Fibroblast of villous mesenchyme (primary cell): ENCODE measurements around the gene PPP1R9B. TPM values are rescaled to one million over a fixed set of nuclear protein-coding genes. Genes with fewer than 3 reads are reported as not detected.
A peak's percentile ranks its signal among the peaks of the same experiment; 100 is the strongest.

Experiments
- DNase-seq: peaks from one replicate; pipeline ENCODE4 v3.0.0-alpha.2; 2010; ENCODE audit warnings: low read depth
- H3K4me3 ChIP-seq: 2 replicates; pipeline ENCODE4 v1.5.1; 2011; ENCODE audit warnings: low read depth, mild to moderate bottlenecking, low read length
- total RNA-seq: library from RNA; depleted of rRNA; stranded (reverse); fragments of >200 nt; gene quantifications from 2 replicates; pipeline ENCODE4 v1.2.3, GENCODE V29; 2012
- TF ChIP-seq, protein P1 (sequence below): IDR thresholded peaks from 2 replicates; pipeline ENCODE4 v1.5.1; 2012; ENCODE audit warnings: low read depth, mild to moderate bottlenecking, low read length; ENCODE audit not compliant: insufficient read depth

PPP1R9B gene
- total RNA-seq, 1 donor, result 47.1 TPM

DNA sequence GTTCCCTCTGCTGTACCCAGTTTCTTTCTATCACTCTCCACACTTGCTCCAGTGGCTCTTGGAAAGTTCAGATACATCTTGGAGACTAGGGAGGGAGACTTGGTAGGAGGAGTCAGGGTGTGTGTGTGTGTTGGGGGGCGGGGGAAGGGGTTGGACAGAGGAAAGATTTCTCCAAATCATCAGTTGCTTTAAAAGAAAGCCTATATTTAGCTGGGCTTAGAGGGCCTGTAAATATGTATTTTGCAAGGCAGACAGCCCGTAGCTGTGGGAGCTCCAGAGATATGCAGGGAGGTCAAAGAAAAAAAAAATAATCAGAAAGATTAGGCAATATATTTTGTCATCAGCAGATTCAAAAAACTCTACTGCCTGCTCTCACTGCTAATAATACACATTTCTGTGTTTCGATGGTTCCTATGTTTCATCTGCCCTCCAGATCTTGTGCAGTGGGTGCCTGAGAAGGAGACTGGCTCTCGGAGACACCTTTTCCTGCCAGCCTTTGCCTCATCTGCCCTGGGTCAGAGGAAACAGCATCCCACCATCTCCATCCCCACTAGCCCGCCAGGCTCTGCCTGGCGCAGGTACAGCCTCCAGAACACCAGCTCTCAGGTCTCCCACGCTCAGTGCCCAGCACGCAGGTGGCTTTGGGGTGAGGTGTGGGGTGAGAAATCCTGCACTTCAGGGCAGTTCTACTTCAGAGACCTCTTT, 4.8 kb upstream of the PPP1R9B start:
- DNase-seq, result peak; percentile 92
- TF ChIP-seq, protein P1, sequence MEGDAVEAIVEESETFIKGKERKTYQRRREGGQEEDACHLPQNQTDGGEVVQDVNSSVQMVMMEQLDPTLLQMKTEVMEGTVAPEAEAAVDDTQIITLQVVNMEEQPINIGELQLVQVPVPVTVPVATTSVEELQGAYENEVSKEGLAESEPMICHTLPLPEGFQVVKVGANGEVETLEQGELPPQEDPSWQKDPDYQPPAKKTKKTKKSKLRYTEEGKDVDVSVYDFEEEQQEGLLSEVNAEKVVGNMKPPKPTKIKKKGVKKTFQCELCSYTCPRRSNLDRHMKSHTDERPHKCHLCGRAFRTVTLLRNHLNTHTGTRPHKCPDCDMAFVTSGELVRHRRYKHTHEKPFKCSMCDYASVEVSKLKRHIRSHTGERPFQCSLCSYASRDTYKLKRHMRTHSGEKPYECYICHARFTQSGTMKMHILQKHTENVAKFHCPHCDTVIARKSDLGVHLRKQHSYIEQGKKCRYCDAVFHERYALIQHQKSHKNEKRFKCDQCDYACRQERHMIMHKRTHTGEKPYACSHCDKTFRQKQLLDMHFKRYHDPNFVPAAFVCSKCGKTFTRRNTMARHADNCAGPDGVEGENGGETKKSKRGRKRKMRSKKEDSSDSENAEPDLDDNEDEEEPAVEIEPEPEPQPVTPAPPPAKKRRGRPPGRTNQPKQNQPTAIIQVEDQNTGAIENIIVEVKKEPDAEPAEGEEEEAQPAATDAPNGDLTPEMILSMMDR, result no peak
- H3K4me3 ChIP-seq, result no peak overlapping the region

DNA sequence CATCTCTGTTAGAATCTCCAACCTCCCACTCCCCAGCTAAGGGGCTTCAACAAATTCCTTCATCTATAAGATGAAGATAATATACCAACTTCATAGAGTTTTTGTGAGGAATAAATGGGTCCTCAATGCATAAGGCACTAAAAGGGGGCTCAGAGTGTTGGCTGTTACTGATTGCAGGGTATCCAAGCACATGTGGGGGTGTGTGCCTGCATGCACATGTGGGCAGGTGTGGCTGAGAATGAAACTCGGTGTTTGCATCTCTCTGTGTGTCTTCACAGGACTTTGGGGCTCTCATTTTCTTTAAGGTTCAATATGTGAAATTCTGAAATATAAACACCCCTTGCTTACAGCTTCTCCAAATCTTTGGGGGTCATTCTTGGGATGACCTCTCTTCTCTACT, 4.1 kb upstream of the PPP1R9B start:
- no peak for DNase-seq
- H3K4me3 ChIP-seq, result no peak overlapping the region
- TF ChIP-seq, protein P1, result no peak

DNA sequence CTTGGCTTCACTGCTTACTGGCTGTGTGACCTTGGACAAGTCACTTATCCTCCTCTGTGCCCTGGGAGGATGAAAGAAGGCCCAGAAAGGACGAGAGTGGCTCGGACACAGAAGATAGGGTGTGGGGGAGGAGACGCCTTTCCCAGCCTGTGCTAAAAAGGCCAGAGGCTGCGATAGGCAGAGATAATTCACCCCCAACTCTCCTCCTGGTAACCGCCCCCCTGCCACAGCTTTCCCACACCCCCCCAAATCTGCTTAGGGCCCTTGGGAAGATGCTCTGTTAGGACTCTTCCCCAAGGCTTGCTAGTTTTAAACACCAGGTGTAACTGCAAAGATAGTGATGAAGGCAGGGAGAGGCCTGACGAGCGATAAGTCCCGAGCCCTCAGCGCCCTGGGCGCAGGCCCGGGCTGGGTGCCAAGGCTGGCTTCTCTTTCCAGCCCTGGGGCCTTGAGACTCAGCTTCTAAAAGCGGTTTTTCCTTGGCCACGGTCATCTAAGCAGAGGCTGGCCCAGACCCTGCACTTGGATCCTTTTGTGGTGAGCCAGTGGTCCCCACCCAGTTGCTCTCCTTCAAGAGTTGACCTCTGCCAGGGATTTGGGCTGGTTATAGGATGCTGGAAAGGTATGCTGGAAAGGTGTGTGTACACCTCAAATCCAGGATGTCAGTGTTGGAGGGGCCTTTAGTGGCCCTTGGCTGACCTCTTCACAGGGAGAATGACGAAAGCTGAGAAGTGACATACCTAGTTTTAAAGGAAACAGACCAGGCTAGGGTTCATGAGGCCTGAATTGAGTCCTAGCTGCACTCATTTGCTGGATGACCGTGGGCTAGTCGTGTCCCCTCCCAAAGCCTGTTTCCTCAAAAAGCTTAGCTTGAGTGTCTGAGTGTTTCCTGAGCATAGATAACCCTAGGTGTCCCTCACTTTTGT, 3.4 kb upstream of the PPP1R9B start:
- no peak for DNase-seq
- TF ChIP-seq, protein P1, result no peak
- no peak overlapping the region for H3K4me3 ChIP-seq

DNA sequence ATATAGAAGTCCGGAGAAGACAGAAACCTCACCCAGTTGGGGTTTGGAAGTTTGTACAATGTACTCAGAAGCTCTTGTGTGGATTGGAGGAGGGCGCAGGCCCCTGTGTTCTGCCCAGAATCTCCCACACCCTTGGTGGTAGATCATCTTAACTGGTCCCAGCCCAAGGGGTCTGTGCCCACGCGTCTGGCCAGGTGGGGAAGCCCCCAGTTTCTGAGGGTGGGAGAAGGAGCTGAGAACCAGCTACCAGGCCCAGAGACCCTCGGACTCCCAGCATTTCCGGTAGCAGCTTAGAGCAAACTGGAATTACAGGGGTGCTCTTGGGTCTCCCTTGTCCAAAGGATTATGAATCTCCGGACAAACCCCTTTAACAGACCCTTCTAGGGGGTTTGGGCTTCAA, 2.3 kb upstream of the PPP1R9B start:
- TF ChIP-seq, protein P1, result no peak
- DNase-seq, result no peak
- H3K4me3 ChIP-seq, result no peak overlapping the region

DNA sequence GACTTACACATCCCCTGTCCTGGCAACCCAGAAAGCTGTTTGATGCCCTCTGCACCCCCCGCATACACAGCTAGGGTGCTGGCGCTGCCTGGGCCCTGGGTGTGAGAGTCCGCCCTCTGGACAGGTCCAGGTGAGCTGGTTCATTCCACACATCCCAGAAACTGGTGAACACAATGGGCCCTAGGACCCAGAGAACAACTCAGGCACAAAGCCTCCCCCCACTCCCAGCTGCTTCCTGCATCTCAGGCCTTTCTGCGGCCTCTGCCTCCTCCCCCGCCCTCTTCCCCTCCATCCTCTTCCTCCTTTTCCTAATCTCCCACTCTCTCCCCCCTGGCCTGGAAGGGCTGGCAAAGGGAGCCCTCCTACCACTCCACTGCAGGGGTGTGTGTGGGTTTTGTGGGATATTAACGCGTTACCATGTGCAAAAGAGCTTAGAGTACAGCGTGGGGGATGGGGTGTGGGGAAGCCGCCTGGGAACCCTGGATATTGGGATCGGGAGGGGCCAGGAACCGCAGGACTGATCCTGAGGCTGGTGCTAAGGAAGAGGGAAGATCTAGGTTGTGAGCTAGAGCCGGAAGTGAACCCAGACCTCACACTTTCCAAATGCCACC, 1.6 kb upstream of the PPP1R9B start:
- TF ChIP-seq, protein P1, result no peak
- peak; percentile 91 for DNase-seq
- peak overlapping the region; percentile 85 for H3K4me3 ChIP-seq

DNA sequence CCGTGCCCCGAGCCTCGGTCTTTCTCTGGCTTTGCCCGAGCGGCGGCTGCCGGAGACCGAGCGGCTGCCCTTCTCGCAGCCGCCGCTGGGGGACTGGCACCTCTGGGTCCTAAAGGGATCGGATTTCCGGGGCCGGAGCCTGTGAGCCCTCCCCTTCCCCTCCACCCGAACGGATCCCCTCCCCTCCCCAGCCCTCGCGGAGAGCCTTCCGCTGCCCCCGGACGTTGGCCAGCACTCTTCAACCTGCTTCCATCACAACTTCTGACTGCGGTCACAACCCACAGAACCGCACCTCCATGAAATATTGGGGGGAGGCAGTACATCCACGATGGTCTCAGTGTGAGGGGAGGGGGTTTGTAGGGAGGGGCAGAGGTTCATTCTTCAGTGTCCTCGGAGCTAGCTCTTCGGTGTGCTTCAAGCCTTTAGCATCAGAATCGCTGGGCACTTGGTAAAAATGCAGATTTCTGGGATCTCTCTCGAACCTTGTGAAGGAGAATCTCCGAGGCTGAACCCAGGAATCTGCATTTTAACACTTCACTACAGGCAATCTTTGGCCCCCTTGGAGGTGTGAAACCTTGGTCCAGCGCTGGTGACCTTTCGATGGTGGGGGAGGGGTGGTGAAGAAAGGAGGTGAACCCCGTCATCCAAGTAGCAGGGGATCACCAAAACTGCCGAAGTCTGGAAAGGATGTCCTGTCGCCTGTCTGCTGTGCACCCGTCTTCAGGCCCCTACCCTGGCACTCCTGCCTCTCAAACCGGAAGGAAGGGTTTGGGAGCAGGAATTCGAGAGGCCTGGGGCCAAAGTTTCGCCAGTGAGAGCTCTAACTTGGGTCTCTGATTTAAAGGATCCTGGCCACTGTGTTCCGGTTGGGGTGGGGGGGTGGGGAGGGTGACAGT, 812 bp upstream of the PPP1R9B start:
- TF ChIP-seq, protein P1, result peak; percentile 60
- peak; percentile 91 for DNase-seq

More for the DNA sequence above, 812 bp upstream of the PPP1R9B start:
- H3K4me3 ChIP-seq, result peak overlapping the region; percentile 85
